WERI-Rb-1 (cell line): ENCODE results near the gene LEPROT.

ENCODE experiments used
- DNase-seq: peaks from one replicate; pipeline ENCODE4 v3.0.0-alpha.2; 2020
- H3K27ac ChIP-seq: fragments of 250-450 bp; sonication (Bioruptor Pico); 2 replicates; pipeline ENCODE4 v1.5.1; 2020; ENCODE audit warnings: mild to moderate bottlenecking, moderate library complexity
- H3K27me3 ChIP-seq: fragments of 250-450 bp; sonication (Bioruptor Pico); 2 replicates; pipeline ENCODE4 v1.5.1; 2021; ENCODE audit warnings: mild to moderate bottlenecking, low read depth, moderate library complexity; ENCODE audit not compliant: insufficient read depth, severe bottlenecking
- H3K36me3 ChIP-seq: fragments of 250-450 bp; sonication (Bioruptor Pico); 2 replicates; pipeline ENCODE4 v1.5.1; 2020; ENCODE audit warnings: mild to moderate bottlenecking, moderate library complexity
- H3K4me3 ChIP-seq: 2 replicates; pipeline ENCODE4 v1.5.1; 2011; ENCODE audit warnings: low read depth, mild to moderate bottlenecking, control low read depth, low read length
- H3K9me3 ChIP-seq: fragments of 250-450 bp; sonication (Bioruptor Pico); 2 replicates; pipeline ENCODE4 v1.5.1; 2021; ENCODE audit warnings: mild to moderate bottlenecking, moderate library complexity; ENCODE audit not compliant: severe bottlenecking
- CTCF ChIP-seq: IDR thresholded peaks from 2 replicates; pipeline ENCODE4 v1.5.1; 2011; ENCODE audit warnings: low read depth, mild to moderate bottlenecking, control low read depth, inconsistent platforms, low read length

The LEPROT gene

DNA sequence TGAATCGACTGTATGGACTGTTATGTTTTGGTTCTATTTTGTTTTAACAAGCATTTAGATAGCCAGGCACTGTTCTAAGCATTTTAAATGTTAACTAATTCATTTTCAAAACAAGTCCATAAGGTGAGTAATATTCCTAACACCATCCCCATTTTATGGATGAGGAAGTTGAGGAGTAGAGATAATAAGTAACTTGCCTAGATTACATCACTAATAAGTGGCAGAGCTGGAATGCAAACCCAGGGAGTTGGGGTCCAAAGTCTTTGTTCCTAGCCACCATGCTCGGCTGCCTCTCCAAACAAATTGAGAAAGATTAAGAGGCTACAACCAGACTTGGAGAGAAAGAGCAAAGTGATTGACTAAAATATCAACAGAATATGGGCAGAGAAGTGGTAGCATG, 12.6 kb upstream of the LEPROT start:
- H3K27ac ChIP-seq: no peak overlapping the region
- no peak for TF ChIP-seq CTCF
- no peaks in the 10 kb centered on the region for H3K27me3 ChIP-seq
- no peak for DNase-seq
- peaks cover 3% of the 10 kb centered on the region; the same call in 1 of the 2 replicates for H3K36me3 ChIP-seq
- H3K9me3 ChIP-seq: no peaks in the 10 kb centered on the region
- H3K4me3 ChIP-seq: no peak overlapping the region

DNA sequence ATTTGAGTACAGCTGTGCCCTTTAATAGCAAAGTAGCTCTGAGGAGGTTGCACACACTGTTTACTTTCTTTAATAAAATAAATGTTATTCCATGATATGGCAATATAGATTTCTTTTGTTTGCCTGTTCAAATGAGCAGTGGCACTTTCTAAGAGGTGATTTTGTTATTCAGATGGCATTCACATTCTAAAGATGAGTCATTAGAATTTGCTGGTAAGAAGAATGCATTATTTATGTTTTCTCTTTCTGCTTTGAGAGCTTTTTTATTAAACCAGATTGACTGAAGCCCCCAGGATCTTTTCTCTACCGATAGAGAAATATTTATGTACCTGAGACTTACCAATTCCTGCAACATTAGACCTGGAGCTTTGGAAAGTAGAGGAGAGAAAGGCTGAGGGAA, 11.2 kb upstream of the LEPROT start:
- peaks cover 3% of the 10 kb centered on the region; the same call in 1 of the 2 replicates for H3K36me3 ChIP-seq
- H3K27ac ChIP-seq: no peak overlapping the region

GRCh38 chr1:65409816-65410326, 10.6 kb upstream of the LEPROT start:
- Histone ChIP-seq H3K36me3 (peaks cover 3% of the 10 kb centered on the region; the same call in 1 of the 2 replicates), H3K4me3 (no peak overlapping the region), H3K27ac (no peak overlapping the region), H3K9me3 (no peaks in the 10 kb centered on the region), H3K27me3 (no peaks in the 10 kb centered on the region)
- no peak for TF ChIP-seq CTCF
- no peak for DNase-seq

More for the DNA sequence above, 11.2 kb upstream of the LEPROT start:
- H3K27me3 ChIP-seq: no peaks in the 10 kb centered on the region
- no peak overlapping the region for H3K4me3 ChIP-seq
- H3K9me3 ChIP-seq: no peaks in the 10 kb centered on the region
- TF ChIP-seq CTCF: no peak
- no peak for DNase-seq

- no peak for DNase-seq
- no peaks in the 10 kb centered on the region for H3K9me3 ChIP-seq
- no peak overlapping the region for H3K27ac ChIP-seq
Measured at GRCh38 chr1:65412256-65412983, 8.0 kb upstream of the LEPROT start.

GRCh38 chr1:65412984-65413375, 7.5 kb upstream of the LEPROT start:
- no peak for DNase-seq
- H3K27me3 ChIP-seq: no peaks in the 10 kb centered on the region
- H3K27ac ChIP-seq: no peak overlapping the region
- no peaks in the 10 kb centered on the region for H3K9me3 ChIP-seq
- peaks cover under 1% of the 10 kb centered on the region; the same call in 1 of the 2 replicates for H3K36me3 ChIP-seq
- no peak overlapping the region for H3K4me3 ChIP-seq
- TF ChIP-seq CTCF: no peak

More at GRCh38 chr1:65412256-65412983, 8.0 kb upstream of the LEPROT start:
- peaks cover 3% of the 10 kb centered on the region; the same call in 1 of the 2 replicates for H3K36me3 ChIP-seq
- no peak for TF ChIP-seq CTCF
- H3K4me3 ChIP-seq: no peak overlapping the region
- no peaks in the 10 kb centered on the region for H3K27me3 ChIP-seq
